Heart right ventricle (tissue), 16 donors: ENCODE data around the gene GNRHR. TPM values are rescaled to one million over a fixed set of nuclear protein-coding genes. Genes with fewer than 3 reads are reported as not detected.
"Not testable (repeated sequence)": the region's sequence is repeated elsewhere in the genome, so short reads cannot be mapped to it uniquely, and the experiment has no call there.

Experiments
- ATAC-seq, 8 donors: fragments of 200-7000 bp; cut with Tn5 transposase; one replicate each; pipeline ENCODE4 v1.9.1; 2020; ENCODE audit warnings: mild to moderate bottlenecking in 8 of 8, moderate library complexity in 8 of 8, moderate number of reproducible peaks in 1 of 8
- DNase-seq, 2 donors: peaks; one replicate each; pipeline ENCODE4 v3.0.0-alpha.2; 2020
- H3K27ac ChIP-seq, 10 donors: fragments of 200-600 bp; sonication (generic) in 2 of 10; one replicate each; pipeline versions ENCODE4 v1.5.0 to v1.8.0; 2020 to 2022; ENCODE audit warnings: mild to moderate bottlenecking in 3 of 10
- H3K27me3 ChIP-seq, 7 donors: fragments of 200-600 bp; one replicate each; pipeline ENCODE4 v1.8.0; 2021 to 2022; ENCODE audit warnings: mild to moderate bottlenecking in 2 of 7
- H3K36me3 ChIP-seq, 9 donors: fragments of 200-600 bp; sonication (generic) in 1 of 9; one replicate each; pipeline versions ENCODE4 v1.5.0 to v1.8.0; 2020 to 2022; ENCODE audit warnings: mild to moderate bottlenecking in 2 of 9
- H3K4me1 ChIP-seq, 9 donors: fragments of 200-600 bp; sonication (generic) in 1 of 9; one replicate each; pipeline versions ENCODE4 v1.5.0 to v1.8.0; 2020 to 2022; ENCODE audit warnings: mild to moderate bottlenecking in 4 of 9
- H3K4me3 ChIP-seq, 10 donors: fragments of 200-600 bp; sonication (generic) in 2 of 10; one replicate each; pipeline versions ENCODE4 v1.5.0 to v1.8.0; 2020 to 2022; ENCODE audit warnings: mild to moderate bottlenecking in 7 of 10, moderate library complexity in 2 of 10
- H3K9me3 ChIP-seq, 11 donors: fragments of 200-600 bp in 10 of 11; sonication (generic) in 2 of 11; one replicate each; pipeline versions ENCODE4 v1.5.0 to v1.8.0; 2013 to 2022; ENCODE audit warnings: mild to moderate bottlenecking in 2 of 11, control low read depth in 1 of 11, moderate library complexity in 1 of 11
- CTCF ChIP-seq, 9 donors: fragments of 200-600 bp; sonication (generic) in 2 of 9; IDR thresholded peaks; one replicate each; pipeline versions ENCODE4 v1.5.0 to v1.8.0; 2021 to 2022; ENCODE audit warnings: antibody characterized with exemption in 9 of 9, mild to moderate bottlenecking in 5 of 9, moderate library complexity in 1 of 9
- WGBS, 2 donors: extraction: QIAGEN DNeasy Blood & Tissue Kit; methylation state at CpG; one replicate each; pipeline ENCODE4 v1.1.7; 2013; ENCODE audit warnings: inconsistent platforms in 1 of 2; 5-methylcytosine and 5-hydroxymethylcytosine counted together
- intact Hi-C, 10 donors: fragments of 100-400 bp; cut with DNase I; formaldehyde crosslinking; loops; one replicate each; pipeline versions ENCODE4 v1.11.1 to v1.14.2; 2022
- polyA plus RNA-seq, 2 donors: library from polyadenylated mRNA; stranded (reverse); fragments of 200-250 nt; gene quantifications; one replicate each; pipeline ENCODE4 v1.2.3, GENCODE V29; 2013
- total RNA-seq, 10 donors: library from RNA; stranded (reverse); fragmentation: NEBNext Ultra II Directional in 3 of 10; extraction: Animal tissue kit (Norgen Biotek cat#: 25700) in 3 of 10; gene quantifications; one replicate each; pipeline versions ENCODE4 v1.2.1 to v1.2.4, GENCODE V29; 2021 to 2023
- donor health status: Arrhythmogenic right ventricular cardiomyopathy.
- donor health status: ischemic (EF 13 %, LVEDD 7.1; RV severe dilation, severe dysfunction).
- donor health status: healthy with polysubstance abuse.
- donor health status: DM: no; HTN: yes; CAD: no.
- donor health status: DM: no; HTN: no; CAD: no.
- donor health status: ischemic (EF 25% LVEDD 6.9; RV normal size, moderate dysfunction).
- donor health status: ischemic (EF 25% LVEDD 5.7; RV mildly dilated, moderate dysfunction).
- donor health status: healthy.
- donor health status: DM: yes; HTN: yes; CAD: no.
- donor health status: Ischemic cardiomyopathy.
- donor health status: ischemic (EF 35%, LVEDD 5.7; RV mildly dilated, moderate dysfunction).
- donor health status: nonischemic (EF 11% LVEDD 7.7; RV severe dilation, severe dysfunction).
- donor health status: DM: yes; HTN: yes; CAD: no.
- donor health status: PGD.
- donor health status: ischemic (EF 29% LVEDD 5.4; RV normal size, mild dysfunction).
- donor health status: nonischemic (EF 23%, LVEDD 6.1; RV moderate dilation, normal function).

The GNRHR gene
- total and polyA plus RNA-seq, 12 donors, result not detected

GRCh38 chr4:67713529-67714247, 40.5 kb downstream of the GNRHR start:
- DNase-seq, result no peak
- 47 to 66% methylated on average over 12 of the region's 12 CpGs for WGBS, 2 donors
- ATAC-seq, result peak in 3 of 8 donors; percentile 22 to 47 (median 44)
- intact Hi-C loops, result no loop called here
- Histone ChIP-seq H3K9me3 (no peaks in the 10 kb centered on the region), H3K27ac (peak overlapping the region in 1 of 10 donors; percentile 44), H3K27me3 (no peaks in the 10 kb centered on the region), H3K4me1 (peaks cover 0 to 19% (median 7%) of the 10 kb centered on the region in 9 donors), H3K4me3 (no peak overlapping the region), H3K36me3 (peaks cover 0 to 7% (median 0%) of the 10 kb centered on the region in 9 donors)
- TF ChIP-seq CTCF (IDR thresholded peaks at IDR 0.05), result no peak

- intact Hi-C loops, result no loop called here
- no peak overlapping the region for H3K4me3 ChIP-seq
- no peak for DNase-seq
- peaks cover 0 to 7% (median 0%) of the 10 kb centered on the region in 9 donors for H3K36me3 ChIP-seq
- WGBS, 2 donors, result 75 to 76% methylated on average over 7 of the region's 7 CpGs
- no peaks in the 10 kb centered on the region for H3K9me3 ChIP-seq
- peaks cover 0 to 19% (median 7%) of the 10 kb centered on the region in 9 donors for H3K4me1 ChIP-seq
- peak in 1 of 8 donors; percentile 19 for ATAC-seq
- H3K27ac ChIP-seq, result no peak overlapping the region
- no peak for TF ChIP-seq CTCF (IDR thresholded peaks at IDR 0.05)
- H3K27me3 ChIP-seq, result no peaks in the 10 kb centered on the region
Measured at GRCh38 chr4:67712650-67713528, 41.3 kb downstream of the GNRHR start.

GRCh38 chr4:67712000-67712625, 42.1 kb downstream of the GNRHR start:
- Histone ChIP-seq H3K27me3 (no peaks in the 10 kb centered on the region), H3K4me3 (no peak overlapping the region), H3K27ac (no peak overlapping the region), H3K36me3 (peaks cover 0 to 5% (median 0%) of the 10 kb centered on the region in 9 donors), H3K9me3 (no peaks in the 10 kb centered on the region), H3K4me1 (peaks cover 0 to 19% (median 7%) of the 10 kb centered on the region in 9 donors)
- intact Hi-C loops, result no loop called here
- DNase-seq, result no peak
- 90 to 93% methylated on average over 3 of the region's 3 CpGs for WGBS, 2 donors
- no peak for TF ChIP-seq CTCF (IDR thresholded peaks at IDR 0.05)
- no peak for ATAC-seq

- H3K4me1 ChIP-seq, H3K27me3 ChIP-seq, ATAC-seq, H3K27ac ChIP-seq, H3K4me3 ChIP-seq, intact Hi-C loops, DNase-seq, H3K9me3 ChIP-seq, H3K36me3 ChIP-seq: not testable (repeated sequence)
- WGBS, 2 donors, result 95 to 97% methylated on average over 3 of the region's 3 CpGs
Measured at GRCh38 chr4:67706682-67707081, 47.5 kb downstream of the GNRHR start.
